Activated CD8-positive, alpha-beta memory T cell treated with anti-CD3 and anti-CD28 coated beads for 24 hours (primary cell): Measurements from ENCODE around the gene ELOVL5.
"Not testable (repeated sequence)": the region's sequence is repeated elsewhere in the genome, so short reads cannot be mapped to it uniquely, and the experiment has no call there.

Source experiments
- DNase-seq: peaks from one replicate; pipeline ENCODE4 v3.0.0-alpha.2; 2020

The ELOVL5 gene

DNA sequence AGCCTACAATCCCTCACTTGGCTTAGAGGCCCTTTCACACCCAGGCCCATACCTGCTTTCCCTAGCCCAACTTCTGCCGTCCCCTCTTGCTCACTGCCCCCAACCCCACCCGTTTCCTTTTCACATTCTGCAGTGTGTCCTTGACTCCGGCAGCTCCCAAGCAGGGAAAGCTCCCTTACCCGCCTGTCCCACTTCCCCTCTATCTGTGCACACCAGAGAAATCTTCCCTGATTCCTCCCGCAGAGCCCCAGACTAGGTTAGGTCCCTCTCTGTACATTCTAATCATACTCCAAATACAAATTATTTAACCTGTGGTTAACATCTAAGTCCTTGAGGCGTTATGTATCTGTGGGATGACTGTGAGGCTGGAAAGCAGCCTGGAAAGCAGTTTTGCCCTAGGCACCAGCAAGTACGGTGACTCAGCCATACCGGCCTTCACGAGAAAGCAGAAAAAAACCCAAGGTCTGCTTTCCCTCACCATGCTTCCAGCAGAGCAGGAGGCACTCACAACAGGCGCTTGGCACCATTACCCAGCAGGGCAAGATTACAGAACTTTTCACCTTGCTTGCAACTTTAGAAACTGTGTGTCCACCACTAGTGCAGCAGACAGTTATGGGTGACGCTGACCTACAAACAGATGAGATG is 22.3 kb downstream of the ELOVL5 start:
- DNase-seq, result no peak

DNA sequence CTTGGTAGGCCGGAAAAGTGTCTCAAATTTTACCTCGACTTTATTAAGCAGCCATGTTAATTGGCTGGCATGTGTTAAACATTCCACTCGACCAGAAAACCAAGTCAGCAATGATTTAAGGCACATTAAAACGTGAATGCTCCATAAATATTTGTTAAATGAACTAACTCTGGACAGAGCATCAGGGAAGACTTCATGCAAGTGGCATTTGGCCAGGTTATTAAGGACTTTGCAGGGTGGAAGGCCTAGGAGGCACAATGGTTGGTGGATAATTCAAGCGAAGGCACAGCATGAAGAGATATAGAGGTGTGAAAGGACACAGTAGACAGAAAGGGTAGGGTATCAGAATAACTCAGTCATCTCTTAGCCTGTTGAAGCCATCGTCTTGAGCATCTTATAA is 23.0 kb downstream of the ELOVL5 start:
- DNase-seq, result no peak

DNA sequence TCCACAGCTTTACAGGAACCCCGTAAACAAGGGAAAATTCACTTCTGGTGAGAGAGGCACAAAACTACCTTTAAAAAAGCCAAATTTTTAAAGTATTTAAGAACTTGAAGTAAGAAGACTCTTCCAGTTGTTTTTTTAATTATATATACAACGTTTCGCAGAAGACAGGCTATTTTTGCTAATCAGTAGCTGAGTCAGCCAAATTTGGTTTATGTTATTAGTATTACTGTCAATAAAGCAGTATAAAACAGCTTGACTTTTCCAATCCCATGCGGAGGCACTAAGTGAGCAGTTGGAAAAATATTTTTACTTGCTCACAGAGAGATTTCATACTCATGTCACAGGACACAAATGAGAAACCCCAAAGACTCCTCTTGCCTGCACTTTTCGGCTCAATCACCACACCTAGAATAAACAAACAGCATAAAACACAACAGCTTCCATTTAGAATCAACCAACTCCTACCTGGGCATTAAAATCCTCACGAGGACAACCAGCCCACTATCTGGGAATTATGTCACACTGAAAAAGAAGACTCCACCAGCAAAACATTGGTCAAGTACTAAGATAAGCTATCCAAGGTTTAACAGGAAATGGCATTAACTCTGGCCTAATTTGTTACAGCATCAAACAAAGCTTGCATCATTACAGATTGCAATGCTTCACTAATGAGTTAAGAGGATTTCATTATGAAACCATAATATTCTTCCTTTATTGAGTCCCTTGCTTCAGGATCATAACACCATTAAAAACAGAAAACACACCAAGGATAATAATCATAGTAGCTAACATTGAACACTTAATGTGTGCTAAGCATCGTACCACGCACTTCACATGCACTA is 26.3 kb downstream of the ELOVL5 start:
- DNase-seq, result no peak

DNA sequence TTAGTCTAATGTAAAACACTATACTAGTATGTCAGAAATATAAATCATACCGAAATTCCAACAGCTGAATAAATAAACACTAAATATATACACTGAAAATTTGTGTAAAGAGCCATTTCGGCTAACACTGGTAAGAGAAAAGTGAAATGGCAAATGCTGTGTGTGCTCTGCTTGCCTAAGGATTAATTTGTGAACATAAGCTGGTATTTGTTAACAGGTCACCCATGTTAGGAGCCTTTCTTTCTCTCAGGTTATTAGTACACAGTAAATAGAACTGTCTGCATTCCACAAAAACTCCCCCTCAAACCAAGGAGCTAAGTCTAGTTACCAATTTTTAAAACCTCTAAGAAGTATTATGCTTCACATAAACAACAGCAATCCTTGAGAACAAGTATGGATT is 27.0 kb downstream of the ELOVL5 start:
- no peak for DNase-seq

DNA sequence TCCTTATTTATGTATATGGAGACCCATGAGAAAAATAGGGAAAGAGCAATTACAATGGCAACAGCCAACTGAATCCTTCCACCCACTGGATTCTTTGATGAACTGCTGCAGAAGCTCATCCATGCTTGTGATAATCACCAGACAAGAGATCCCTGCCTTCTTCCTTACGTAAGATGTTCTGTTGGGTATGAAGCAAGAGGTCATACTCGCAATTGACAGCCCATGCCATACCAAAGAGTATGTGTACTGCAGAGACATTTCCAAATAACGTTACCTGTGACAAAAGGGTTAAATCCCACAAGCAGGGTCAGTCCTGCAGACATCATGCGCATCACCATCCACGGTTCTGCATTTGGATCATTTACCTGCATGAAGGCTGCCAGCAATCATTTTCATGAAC is 27.8 kb downstream of the ELOVL5 start:
- no peak for DNase-seq

DNA sequence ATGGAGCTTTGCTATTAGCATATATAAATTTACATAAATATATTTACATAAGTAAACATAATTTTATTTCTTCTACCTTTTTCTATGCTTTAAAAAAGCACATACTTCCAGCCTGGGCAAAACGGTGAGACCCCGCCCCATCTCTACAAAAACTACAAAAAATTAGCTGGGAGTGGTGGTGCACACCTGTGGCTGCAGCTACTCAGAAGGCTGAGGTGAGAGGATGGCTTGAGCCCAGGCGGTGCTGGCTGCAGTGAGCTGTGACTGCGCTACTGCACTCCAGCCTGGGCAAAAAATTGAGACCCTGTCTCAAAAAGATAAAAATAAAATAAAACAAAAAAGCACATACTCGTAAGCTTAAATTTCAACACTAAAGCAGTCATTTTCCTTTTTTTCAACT is 30.3 kb downstream of the ELOVL5 start:
- no peak for DNase-seq

DNA sequence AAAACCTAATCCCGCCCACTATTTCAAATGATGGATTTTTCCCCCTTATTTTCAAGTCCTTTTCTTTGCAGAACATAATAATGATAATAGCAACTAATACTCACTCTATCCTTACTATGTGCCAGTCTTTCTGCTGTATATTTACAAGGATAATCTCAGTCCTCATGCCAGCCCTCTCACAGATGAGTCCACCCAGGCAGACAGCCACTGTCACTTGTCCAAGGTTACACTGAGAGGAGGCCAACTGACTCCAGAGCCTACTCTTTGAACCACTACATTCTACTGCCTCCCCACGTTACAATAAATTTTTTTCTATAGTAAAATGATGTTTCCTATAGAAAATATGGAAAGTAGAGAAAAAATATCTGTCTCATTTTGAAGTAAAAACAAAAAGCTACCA is 30.9 kb downstream of the ELOVL5 start:
- DNase-seq, result no peak

DNA sequence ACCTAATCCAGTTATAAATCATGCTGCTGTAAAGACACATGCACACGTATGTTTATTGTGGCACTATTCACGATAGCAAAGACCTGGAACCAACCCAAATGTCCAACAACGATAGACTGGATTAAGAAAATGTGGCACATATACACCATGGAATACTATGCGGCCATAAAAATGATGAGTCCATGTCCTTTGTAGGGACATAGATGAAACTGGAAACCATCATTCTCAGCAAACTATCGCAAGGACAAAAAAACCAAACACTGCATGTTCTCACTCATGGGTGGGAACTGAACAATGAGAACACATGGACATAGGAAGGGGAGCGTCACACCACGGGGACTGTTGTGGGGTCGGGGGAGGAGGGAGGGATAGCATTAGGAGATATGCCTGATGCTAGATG is 31.5 kb downstream of the ELOVL5 start:
- DNase-seq, result not testable (repeated sequence)

DNA sequence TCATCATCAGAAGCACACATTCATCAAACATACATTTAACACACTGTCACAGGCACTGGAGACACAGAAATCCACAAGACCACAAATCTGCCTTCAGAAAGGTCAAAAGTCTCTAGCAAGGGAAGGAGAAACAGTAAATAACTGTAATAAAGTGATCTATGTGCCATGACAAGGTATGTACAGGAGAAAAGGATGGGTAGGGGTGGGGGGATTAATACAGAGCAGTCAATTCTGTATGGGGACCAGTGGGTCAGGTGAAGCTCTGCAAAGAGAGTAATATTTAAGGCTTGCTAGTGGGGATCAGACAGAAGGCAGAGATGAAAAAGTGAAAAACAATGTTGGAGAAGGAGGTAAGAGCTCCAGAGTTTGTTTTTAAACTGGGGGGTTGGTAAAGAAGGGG is 32.6 kb downstream of the ELOVL5 start:
- DNase-seq, result no peak

DNA sequence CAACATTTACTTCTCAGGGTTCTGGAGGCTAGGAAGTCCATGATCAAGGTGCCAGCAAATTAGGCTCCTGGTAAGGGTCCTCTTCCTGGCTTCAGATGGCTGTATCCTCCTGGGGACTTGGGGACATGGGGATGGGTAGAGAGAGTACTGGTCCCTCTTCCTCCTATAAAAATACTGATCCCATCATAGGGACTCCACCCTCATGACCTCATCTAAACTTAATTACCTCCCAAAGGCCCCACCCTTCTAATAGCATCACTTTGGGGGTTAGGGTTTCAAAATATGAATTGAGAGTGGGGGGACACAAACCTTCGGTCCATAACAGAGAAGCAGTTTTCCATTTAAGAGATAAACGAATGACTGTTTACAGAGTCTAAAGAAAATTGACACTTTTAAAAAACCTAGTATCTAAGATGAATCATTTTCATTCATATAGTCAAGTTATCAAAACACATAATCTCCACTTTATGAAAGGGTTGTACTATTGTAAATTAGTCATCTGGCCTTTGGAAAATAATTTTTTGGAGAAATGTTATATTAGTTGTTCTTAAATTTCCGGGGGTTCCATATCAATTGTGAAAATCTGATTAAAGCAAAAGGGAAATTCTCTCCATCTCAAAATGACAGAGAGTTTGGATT is 33.5 kb downstream of the ELOVL5 start:
- no peak for DNase-seq

DNA sequence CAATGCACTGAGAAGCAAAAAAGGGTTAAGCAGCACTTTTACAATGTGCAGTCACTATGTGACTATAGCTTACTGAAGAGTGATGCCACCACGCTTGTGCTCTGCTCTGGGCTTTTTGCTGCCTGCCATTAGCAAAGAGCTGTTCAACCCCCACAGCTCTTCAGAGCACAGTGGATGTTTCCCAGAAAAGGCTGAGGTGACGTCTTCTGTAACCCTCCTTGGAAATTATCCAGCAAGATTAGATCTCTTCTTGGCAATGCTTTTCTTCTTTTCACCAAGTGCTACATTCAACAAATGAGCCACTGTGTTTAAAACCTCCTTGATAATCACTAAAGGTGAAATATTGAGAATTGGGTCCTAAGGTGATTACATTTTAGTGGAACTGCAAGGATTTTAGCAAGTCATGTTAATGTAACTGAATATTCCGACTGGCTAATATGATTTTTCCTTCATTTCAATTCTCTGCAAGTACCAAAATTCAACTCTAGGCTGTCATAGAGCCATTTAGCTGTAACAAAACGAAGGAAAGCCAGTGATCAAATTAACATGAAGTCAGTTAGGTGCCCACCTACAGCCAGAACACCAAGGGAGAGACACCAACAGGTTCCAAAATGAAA is 34.9 kb downstream of the ELOVL5 start:
- DNase-seq, result no peak

DNA sequence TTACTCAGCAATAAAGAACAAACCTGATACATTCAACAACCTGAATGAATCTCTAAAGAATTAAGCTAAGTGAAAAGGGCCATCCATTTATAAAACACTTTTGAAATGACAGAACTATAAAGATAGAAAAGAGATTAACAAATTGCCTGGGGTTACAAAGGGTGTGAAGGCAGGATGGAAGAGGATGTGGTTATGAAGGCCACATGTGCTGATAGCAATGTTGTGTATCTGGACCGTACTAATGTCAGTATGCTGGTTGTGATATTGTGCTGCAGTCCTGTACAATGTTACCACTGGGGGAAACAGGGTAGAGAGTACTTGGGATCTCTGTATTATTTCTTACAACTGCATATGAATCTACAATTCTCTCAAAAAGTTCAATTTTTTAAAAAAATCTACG is 36.4 kb downstream of the ELOVL5 start:
- DNase-seq, result no peak

DNA sequence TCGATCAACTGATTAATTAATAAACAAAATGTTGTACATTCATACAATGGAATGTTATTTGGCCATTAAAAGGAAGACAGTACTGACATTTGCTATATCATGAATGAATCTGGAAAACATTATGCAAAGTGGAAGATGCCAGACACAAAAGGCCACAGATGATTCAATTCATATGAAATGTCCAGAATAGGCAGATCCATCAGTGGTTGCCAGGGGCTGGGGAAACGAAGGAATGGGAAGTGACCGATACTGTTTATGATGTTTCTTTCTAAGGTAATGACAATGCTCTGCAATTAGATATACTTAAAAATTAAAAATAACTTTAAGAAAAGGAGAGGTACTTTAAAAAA is 37.2 kb downstream of the ELOVL5 start:
- DNase-seq, result no peak

DNA sequence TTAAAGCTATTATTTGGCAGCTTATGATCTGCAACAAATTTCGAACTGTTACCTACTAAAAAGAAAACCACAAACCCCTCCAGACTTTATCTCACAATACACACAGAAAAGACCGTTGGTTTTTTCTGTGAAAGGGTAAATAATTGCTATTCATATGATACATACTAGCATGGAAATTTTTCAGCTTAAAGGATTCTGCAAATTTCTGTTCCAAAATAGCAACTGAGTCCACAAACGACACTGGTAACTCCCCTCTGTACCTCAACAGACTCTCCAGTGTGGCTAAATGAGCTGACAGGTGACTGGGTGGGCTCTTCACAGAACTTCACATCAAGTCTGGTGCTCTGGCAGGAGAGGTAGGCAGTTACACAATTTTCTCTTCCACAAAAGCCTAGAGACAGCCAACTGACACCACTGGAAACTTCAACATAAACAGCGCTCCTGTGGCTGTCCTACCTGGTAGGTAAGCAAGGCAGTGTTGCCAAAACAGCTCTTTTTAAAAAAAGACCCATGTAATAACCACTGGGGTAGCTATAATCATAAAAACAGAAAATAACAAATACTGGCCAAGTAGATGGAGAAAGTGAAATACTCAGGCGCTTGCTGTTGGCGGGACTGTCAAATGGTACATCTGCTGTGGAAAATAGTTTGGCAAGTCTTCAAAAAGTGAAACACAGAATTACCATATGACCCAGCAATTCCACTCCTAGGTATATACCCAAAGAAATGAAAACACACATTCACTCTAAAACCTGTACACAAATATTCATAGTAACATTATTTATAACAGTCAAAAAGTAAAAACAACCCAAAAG is 37.8 kb downstream of the ELOVL5 start:
- no peak for DNase-seq

DNA sequence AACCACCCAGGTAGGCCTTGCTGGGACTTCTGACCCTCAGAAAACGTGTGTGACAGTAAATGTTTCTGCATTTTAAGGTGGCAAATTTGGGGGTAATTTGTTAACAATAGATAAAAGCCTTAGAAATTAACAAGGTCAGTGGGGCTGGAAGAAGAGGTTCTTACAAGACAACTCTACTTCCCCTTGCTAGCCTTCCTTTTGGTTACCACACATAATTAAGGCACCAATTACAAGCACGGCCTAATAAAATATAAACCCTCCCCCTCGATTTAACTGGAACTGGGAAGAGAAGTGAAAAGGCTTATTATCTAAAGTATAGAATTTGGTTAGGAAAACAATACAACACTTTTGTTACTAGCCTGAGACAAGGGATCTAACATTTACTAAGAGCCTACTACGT is 38.8 kb downstream of the ELOVL5 start:
- no peak for DNase-seq

DNA sequence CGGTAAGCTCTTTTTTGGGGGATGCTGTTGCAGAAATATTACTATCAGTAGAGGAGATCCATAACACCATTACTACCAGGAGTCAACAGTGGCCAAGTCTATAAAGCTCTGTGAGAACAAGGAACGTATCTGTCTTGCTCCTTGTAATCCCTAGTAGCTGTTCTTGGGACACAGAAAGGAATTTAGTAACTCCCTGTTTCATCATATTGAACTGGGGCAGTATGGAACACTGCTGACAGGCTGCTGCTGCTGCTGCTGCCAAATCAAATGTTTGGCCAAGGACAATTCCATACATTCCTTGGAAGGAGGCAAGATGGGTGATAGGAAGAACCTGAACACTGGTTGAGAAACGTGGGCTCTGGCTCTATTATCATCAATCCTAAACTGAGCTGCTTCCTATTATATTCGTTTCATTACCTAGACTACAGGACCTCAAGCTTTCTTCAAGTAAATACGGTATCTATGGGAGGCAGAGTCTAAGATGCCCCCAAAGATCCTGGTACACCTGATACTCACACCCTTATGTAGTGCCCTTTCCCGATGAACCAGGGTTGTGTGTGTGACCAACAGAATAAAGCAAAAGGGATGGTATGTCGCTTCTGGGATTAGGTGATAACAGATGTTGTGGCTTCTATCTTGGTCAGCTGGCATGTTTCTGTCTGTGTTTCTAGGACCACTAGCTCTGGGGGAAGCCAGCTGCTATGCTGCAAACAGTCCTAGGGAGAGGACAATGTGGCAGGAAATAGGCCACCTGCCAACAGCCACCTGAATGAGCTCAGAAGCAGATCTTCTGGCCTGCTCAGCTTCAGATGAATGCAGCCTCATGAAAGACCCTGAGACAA is 39.5 kb downstream of the ELOVL5 start:
- no peak for DNase-seq

DNA sequence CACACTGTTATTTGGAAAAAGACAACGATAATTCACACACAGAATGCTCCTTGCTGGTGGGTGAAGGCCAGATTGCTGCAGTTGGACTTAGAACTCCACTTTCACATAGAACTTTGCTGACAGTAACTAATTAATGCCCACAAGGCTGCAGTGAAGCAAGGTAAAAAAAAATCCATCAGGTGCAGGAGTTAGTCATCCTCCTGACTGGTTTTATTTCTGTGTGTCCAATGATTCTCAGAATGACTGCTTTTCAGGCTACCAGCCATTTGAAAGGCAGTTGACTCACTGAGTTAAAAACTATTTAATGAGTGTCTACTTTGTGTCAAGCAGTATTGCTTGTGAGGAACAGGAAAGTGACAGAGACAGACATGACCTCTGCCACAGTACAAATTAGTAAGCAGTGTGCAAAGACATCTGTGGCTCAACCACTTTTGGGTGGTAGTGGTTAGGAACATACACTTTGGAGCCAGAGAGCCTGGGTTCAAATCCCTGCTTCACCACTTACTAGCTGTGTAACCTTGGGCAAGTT is 41.9 kb downstream of the ELOVL5 start:
- DNase-seq, result no peak

DNA sequence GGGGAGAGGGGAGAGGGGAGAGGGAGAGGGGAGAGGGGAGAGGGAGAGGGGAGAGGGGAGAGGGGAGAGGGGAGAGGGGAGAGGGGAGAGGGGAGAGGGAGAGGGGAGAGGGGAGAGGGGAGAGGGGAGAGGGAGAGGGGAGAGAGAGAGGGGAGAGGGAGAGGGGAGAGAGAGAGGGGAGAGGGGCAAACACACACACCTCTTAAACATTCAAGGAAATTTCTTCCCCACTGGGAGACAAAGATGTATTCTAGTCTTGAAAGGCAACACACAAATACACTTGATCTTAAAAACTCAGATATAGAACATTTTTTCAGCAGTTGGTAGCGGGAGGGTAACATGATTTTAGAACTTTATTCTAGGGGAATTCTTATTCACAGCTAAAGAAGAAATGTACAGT is 42.5 kb downstream of the ELOVL5 start:
- DNase-seq, result not testable (repeated sequence)

DNA sequence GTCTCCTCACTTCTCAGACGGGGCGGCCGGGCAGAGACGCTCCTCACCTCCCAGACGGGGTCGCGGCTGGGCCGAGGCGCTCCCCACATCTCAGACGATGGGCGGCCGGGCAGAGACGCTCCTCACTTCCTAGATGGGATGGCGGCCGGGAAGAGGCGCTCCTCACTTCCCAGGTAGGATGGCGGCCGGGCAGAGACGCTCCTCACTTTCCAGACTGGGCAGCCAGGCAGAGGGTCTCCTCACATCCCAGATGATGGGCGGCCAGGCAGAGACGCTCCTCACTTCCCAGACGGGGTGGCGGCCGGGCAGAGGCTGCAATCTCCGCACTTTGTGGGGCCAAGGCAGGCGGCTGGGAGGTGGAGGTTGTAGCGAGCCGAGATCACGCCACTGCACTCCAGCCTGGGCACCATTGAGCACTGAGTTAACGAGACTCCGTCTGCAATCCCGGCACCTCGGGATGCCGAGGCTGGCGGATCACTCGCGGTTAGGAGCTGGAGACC is 43.2 kb downstream of the ELOVL5 start:
- DNase-seq, result not testable (repeated sequence)

DNA sequence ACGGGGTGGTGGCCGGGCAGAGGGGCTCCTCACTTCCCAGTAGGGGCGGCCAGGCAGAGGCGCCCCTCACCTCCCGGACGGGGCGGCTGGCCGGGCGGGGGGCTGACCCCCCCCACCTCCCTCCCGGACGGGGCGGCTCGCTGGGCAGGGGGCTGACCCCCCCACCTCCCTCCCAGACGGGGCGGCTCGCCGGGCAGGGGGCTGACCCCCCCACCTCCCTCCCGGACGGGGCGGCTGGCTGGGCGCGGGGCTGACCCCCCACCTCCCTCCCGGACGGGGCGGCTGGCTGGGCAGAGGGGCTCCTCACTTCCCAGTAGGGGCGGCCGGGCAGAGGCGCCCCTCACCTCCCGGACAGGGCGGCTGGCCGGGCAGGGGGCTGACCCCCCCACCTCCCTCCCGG is 43.8 kb downstream of the ELOVL5 start:
- not testable (repeated sequence) for DNase-seq

DNA sequence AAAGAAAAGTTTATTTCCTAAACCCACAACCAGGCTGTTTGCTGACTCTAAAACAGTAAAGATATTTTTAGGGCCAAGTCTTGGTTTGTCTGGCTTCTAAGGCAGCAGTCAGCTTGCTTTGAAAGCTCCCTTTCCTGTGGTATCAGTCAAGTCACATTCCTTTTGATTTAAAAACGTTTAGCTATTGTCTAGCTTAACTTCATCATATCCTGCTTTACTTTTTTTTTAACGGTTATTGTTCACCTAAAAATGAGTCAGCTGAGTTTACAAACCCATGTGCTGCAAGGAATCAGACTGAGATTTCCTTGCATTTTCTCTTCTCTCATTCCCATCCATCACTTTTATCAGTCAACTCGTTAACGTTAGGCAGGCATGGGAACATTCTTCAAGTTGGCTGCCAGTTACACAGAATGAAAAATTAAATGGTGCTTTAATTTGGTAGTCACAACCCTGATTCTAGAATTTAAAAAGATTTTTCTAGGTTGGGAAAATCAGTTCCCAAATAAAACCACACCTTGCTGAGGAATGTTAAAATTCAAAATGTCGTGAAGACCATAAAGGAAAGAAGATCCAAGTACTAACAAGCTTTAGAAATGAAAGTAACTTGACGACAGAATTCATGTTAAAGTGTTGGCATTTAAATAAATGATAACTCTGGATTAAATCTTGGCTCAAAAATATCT is 45.9 kb downstream of the ELOVL5 start:
- DNase-seq, result no peak
